Non-pigmented ciliary epithelial cell (primary cell): ENCODE measurements around the gene ADGRV1.
"Not testable (repeated sequence)": the region's sequence is repeated elsewhere in the genome, so short reads cannot be mapped to it uniquely, and the experiment has no call there.

Experiments used
- DNase-seq: peaks from one replicate; pipeline ENCODE4 v3.0.0-alpha.2; 2010; ENCODE audit warnings: low read depth

The ADGRV1 gene

DNA sequence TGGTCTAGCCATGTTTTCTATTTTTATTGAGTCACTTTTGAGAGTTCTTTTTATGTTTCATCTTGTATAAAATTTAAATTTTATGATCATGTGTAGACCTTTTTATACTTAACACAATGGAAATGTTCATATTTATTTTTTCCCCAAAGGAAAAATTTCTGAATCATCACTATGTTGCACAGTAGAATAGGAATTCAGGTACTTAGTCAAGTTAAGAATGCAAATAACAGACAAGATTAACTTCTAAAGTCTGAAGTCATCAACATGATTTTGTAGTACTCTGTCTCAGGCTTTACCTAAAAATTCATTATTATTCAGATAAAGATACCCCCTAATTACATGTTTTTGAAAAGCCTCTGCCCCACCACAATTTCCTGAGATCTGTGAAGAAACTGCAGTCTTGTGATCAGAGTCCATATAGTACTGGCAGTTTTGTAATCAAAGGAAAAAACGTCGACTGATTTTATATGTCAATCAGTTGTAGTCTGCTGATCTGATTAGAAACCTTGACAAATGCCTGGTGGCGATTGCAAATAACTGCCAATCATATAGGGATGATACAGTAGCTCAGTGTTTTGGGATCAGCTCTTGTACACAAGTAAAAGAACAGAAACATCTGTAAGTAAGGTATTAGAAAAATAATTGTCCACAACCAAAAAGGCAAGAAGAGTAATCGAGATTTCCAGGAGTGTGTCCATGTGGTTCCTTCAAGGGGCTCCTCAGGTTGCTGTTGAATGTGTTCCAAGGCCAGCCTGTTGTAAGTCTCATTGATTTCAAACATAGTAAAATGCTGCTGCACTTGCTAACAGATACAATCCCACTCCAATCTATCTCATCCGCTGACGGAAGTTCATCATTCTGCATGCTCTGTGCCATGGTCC, 472.2 kb downstream of the ADGRV1 start:
- no peak for DNase-seq

DNA sequence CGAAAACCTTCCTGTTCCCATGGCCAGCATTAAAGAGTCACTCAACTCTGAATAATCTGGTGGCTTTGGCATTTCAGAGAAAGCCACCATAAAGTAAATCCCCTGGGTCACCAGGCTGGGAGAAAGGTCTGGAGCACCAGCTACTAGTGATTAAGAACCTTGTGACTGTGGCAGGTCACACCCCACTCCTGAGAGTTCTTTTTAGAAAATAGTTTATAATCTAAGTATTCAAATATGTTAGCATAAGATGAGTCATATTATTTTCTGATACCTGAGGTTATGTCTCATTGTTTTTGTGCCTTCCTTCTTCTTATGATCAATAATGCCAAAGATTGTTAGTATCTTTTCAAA, 472.8 kb downstream of the ADGRV1 start:
- DNase-seq = no peak

DNA sequence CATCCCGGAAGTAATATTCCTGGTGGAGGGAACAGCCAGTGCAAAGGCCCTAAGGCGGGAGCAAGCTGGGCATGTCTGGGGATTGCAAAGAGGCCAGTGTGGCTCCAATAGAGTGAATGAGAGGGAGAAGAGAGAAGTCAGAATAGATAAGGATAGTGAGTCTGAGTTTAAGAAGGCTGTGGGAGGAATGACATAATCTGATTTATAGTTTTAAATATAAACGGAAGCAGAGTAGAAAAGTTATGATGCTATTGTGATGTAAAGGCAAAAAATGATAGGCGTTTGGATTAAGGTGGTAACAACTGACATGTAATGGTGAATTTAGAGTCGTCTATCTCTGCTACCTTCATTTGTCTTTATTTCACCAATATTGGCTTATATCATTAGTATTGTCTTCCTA, 473.5 kb downstream of the ADGRV1 start:
- no peak for DNase-seq

DNA sequence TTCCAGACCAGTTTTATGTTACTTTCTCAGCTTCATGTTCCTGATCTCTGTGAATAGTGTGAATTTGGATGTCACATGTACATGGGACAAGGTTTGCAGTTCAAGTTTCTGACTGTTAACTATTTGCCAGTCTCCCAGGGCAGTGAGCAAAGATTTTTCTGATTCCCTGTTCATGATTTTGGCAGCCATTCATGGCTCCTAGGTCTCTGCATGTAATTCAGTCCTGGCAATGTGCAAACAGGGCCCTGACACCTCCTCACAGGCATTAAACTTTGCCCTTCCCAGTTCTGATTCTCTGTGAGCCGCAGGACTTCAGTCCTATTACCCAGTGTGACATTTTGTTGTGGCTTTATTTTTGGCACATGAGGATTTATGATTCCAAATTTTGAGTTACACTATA, 474.8 kb downstream of the ADGRV1 start:
- no peak for DNase-seq

DNA sequence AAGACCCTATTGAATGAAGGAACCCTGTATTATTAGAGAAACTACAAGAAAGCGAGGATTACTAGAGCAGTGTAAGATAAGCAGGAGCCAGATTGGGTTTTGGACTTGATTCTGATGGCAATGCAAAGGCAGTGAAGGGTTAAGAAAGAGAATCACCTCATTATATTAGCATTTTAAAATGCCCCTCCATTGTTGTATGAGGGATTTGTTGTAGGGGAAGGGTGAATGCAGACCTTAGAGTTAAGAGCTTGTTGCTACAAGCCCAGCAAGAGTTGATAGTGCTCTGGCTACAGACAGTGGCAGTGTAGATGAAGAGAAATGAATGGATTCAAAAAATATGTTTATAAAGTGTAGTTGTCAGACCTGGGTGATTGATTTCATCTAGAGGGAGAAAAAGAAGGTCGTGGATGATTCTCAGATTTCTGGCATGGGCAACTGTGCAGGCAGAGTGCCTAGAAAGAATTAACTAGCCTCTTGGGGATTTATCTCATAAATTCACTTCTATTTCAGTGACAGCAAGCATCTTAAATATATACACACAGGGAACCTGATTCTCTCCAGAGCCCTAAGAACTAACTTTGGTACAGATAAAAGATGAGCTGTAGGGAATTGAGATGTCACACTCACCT, 479.7 kb downstream of the ADGRV1 start:
- no peak for DNase-seq

GRCh38 chr5:91041132-91041531, 482.5 kb downstream of the ADGRV1 start:
- not testable (repeated sequence) for DNase-seq

- DNase-seq = no peak
Observed at GRCh38 chr5:91042247-91042935, 483.8 kb downstream of the ADGRV1 start.

DNA sequence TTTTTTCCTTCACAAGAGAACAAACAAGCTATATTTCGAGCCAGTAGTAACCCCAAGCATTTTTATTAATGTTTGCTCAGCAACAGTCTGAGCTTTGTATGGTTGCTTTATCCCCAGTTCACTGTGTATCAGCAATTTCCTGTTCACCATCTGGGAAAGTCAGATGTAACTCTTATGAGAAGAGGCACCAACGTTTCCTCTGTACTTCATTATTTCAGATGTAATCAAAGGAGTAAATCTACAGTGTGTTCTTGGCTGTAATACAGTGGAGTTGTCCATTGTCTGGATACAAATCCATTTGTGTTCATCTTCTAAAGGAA, 484.3 kb downstream of the ADGRV1 start:
- DNase-seq = no peak

GRCh38 chr5:91048073-91048472, 489.5 kb downstream of the ADGRV1 start:
- DNase-seq = no peak

DNA sequence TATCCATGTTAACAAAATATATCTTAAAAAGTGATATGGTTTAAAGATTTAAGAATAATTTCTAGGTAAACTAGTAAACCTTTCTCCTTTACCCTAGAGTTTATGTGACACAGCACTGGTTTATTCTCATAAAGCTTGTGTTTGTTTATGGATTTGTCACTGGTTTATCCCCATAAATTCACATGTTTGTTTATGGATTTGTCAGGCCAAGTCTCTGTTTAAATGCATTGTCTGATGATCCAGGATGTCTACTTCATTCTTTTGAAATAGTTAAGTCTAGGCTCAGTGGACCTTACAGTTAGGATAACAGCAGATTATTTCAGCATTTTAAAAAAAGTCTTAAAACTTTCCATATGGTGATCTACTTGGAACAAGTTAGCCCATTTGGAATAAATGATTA, 490.5 kb downstream of the ADGRV1 start:
- no peak for DNase-seq

GRCh38 chr5:91049800-91050199, 491.2 kb downstream of the ADGRV1 start:
- no peak for DNase-seq

DNA sequence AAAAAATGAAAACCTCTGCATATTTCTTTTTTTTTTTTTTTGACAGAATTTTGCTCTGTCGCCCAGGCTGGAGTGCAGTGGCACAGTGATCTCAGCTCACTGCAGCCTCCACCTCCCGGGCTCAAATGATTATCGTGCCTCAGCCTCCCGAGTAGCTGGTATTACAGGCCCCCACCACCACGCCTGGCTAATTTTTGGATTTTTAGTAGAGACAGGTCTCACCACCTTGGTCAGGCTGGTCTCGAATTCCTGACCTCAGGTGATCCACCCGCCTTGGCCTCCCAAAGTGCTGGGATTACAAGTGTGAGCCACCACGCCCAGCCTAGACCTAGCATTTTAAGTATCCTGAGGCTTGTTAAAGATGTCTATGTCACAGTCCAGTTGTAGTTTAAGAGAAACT, 493.8 kb downstream of the ADGRV1 start:
- DNase-seq = not testable (repeated sequence)

DNA sequence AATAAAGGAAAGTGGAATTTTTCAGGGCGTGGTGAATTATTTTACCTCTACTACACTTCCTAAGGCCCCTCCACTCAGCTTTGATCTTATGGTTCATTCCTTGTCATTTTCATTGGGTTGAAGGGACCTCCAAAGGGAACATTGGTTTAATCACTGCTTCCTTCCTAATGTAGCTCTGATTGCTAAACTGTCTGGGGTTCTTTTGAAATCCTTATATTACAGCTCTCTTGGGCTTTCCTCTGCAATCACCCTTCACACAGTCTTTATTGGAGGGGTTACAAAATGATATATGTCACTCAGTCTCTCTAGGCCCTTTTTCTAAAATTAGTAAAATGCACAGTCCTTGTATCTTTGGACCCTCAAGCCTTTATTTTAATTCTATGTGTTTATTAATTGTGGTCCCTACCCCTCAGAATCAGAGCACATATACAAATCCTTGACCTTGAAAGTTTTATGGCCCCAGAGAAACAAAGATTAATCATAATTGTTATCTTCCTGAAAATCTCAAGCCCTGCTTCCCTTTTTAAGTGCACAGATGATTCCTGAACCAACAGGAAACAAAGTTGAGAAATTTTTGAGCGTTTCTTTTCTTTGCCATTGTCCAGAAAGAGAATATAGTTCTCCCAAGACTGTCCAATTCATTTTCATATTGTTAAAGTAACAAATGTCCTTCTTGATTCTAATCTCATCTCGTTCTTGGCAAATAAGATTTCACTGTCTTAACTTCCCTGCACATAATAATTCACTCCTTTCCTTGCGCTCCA, 494.6 kb downstream of the ADGRV1 start:
- no peak for DNase-seq

DNA sequence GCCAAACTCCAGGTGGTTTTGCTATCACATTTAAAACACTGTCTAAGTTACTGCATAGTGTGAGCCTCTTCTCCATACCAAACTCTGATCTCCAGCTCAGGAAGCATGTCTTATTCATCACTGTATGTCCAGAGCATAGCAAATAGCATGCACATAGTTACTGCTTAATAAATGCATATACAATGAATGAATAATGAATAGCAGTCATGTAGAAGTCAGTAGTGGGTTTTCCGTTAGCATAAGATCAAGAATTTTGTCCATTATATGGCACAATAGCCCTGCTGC, 495.1 kb downstream of the ADGRV1 start:
- no peak for DNase-seq

DNA sequence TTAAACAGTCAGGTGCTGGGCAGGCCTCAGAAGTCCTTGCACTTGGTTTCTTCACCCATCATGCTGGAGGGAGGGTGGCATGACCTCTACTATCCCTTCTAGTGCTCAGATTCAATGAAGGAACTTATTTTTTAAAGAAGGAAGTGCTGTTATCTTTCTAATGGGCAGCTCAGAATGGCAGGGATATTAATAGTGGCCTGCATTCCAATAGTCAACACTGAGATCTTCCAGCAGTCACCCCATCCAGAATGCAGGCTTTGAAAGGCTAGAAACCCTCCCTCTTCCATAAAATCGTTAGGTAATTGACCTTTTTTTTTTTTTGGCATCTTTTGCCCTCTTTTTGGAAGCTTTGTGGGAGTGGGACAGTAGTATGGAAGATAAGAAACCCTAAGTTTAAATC, 499.6 kb downstream of the ADGRV1 start:
- no peak for DNase-seq

GRCh38 chr5:91058575-91058974, 500.0 kb downstream of the ADGRV1 start:
- no peak for DNase-seq

DNA sequence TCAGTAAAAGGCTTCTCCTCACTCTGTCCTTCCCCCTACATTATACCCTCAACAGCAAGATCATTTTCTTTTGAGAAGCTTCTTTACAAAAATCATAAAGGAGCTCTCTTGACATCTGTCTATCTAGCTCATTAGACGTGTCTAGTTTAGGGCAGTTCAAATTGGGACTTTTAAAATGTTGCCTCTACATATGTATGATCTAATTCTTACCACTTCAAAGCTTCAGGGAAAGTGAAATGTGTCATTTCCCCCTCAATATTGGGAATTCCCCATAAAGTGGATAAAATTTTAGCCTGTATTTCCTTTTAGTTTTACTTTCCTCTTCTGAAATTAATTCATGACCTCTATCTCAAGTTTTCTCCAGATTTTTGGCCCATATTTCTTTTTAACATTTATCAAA, 500.8 kb downstream of the ADGRV1 start:
- DNase-seq = no peak

DNA sequence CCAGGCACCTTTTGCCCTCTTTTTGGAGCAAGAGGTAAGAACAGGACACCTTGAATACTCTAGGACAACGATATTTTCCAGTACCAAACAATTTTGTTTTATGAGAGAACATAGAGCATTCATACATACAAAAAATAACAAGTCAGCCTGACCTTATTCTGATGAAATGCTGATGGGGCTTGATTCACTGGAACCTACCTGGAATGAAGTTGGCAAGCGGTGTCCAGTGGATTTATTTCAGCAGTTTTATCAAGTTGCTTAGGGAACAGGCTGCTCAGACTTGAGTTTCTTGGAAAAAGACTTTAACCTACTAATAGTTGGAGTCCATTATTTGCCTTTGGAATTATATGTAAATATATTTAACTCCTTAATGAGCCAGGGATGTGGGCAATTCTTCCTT, 502.5 kb downstream of the ADGRV1 start:
- no peak for DNase-seq

DNA sequence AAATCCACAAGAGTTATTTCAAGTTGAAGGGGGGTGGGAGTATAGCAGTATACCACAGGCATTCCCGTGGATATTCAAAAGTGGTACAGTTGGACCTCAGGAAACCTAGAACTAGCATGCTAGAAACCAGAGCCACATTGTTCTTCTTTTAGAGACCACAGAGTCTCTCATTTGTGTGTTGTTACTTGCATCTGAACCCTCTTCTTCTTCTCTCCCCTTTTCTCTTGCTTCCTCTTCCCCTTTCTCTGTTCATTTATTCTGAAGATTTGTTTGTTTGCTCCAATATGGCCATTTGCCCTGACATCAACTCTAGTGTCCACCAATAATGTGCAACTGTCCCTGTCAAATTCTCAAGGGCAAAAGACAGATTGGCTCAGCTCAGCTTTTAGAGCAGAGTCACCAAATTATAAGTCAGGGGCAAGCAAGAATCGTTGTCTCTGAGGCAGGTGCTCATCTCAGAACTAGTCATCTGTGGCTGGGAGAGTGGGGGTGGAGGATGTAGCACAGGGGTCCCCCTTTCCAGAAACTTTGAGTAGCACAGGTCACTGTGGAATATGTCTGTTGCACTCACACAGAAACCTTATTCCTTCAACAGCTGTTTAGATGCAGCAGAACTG, 503.5 kb downstream of the ADGRV1 start:
- no peak for DNase-seq

DNA sequence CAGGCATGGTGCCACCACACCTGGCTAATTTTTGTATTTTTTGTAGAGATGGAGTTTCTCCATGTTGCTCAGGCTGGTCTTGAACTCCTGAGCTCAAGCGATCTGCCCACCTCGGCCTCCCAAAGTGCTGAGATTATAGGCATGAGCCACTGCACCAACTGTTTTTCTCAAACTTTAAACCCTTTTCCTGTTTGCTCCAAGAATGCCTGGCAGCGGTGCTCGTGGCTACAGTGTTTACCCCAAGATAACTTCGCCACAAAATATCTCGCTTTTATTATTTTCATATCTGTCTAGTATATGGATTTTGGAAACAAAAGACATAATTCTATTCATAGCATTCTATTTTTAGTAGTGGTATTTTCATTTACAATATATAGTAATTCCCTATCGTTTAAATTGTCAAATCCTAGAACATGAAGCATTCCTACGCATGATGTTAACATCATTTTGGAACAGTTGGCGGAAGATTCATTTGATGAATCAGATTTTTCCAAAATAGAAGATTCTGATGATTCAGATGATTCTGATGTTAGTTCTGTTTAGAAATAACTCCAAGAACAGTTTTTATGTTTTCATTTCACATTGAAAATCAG, 504.6 kb downstream of the ADGRV1 start:
- DNase-seq = not testable (repeated sequence)

DNA sequence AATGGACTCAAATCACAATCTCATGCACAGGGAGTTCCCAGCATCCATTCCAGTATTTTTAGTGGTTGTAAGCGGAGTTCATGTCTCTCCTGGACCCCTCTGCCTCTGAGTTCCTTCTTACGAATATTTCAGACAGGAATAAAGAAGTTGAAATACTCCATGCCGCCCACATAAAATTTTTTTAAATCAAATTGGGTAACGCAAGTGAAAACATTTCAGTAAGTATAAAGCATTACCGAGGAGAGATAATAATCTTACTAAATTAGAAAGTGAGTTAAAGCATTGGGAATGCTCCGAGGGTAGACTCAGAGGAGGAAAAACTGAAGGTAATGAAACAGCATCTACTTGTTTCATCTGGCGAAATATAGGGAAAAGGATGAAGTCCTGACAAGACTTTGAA, 506.9 kb downstream of the ADGRV1 start:
- no peak for DNase-seq

- DNase-seq = no peak
Observed at GRCh38 chr5:91069364-91069763, 510.8 kb downstream of the ADGRV1 start.
